Omental fat pad (tissue), 4 donors: ENCODE measurements around the gene MPV17L2. TPM values are rescaled to one million over a fixed set of nuclear protein-coding genes. Genes with fewer than 3 reads are reported as not detected.
A peak's percentile ranks its signal among the peaks of the same experiment; 100 is the strongest.
"Not testable (repeated sequence)": the region's sequence is repeated elsewhere in the genome, so short reads cannot be mapped to it uniquely, and the experiment has no call there.

Experiments used
- ATAC-seq: fragments of 150-250 bp; one replicate; pipeline ENCODE4 v1.9.1; 2016; ENCODE audit warnings: mild to moderate bottlenecking, moderate library complexity; ENCODE audit not compliant: low FRiP score
- DNase-seq: peaks from one replicate; pipeline ENCODE4 v3.0.0-alpha.2; 2019; ENCODE audit warnings: low spot score
- CTCF ChIP-seq, 3 donors: fragments of 450-650 bp; IDR thresholded peaks; one replicate each; pipeline ENCODE4 v1.5.1; 2016 to 2017; ENCODE audit warnings: antibody characterized with exemption in 3 of 3, mild to moderate bottlenecking in 3 of 3, moderate library complexity in 2 of 3
- total RNA-seq, 4 donors: library from RNA; depleted of rRNA; stranded (reverse); fragments of >200 nt; gene quantifications; one replicate each; pipeline ENCODE4 v1.1.0, GENCODE V29; 2016

Gene MPV17L2
- total RNA-seq, 4 donors from 2014 or later: 19.6 to 29.7 (median 22.5) TPM

GRCh38 chr19:18156841-18157464 lies 36.1 kb upstream of the MPV17L2 start:
- TF ChIP-seq CTCF (IDR thresholded peaks at IDR 0.05): no peak
- ATAC-seq: no peak
- DNase-seq: no peak

DNA sequence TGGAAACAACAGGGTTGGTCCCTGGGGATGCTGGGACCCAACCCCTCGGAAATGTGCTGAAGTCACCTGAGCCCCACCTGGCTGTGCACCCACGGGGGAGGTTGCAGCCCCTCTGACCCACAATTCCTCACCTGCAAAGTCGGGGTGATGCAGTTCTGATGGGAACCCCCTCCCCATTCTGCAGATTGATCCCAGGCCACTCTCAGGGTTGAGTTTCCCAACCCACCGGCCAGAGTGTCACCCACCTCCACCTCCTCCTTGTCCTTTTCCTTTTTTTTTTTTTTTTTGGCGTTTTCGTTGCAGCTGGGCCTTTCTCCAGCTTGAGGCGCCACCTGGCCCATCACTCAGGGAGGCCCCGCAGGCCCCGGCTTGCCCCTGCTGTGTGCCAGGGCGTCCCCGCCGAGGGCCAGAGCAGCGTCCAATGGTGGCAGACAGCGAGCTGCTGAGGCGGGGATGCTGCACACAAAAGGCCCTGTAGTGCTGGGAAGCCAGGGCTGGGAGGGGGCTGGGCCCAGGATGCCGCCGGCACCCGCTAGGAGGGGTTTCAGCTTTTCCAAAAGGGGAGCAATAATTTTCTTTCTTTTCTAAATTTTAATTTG lies 35.5 kb upstream of the MPV17L2 start:
- ATAC-seq (no peak), DNase-seq (no peak)
- TF ChIP-seq CTCF (IDR thresholded peaks at IDR 0.05): no peak

DNA sequence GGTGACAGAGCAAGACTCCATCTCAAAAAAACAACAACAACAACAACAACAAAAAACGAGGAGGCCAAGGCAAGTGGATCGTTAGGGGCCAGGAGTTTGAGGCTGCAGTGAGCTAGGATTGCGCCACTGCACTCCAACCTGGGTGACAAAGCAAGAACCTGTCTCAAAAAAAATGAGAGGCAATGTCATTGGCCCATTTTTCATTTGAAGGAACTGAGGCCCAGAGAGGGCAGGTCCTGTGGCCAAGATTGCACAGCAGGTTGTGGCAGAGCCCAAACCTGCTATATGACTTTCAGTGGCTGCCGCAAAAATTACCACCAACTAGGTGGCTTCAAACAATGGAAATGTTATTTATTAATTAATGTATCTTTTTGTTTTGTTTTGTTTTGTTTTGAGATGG lies 34.6 kb upstream of the MPV17L2 start:
- ATAC-seq (no peak), DNase-seq (no peak)
- TF ChIP-seq CTCF (IDR thresholded peaks at IDR 0.05): no peak

- ATAC-seq, DNase-seq: not testable (repeated sequence)
Measured at GRCh38 chr19:18159059-18159616, 33.9 kb upstream of the MPV17L2 start.

- no peak for ATAC-seq
- no peak for TF ChIP-seq CTCF (IDR thresholded peaks at IDR 0.05)
Measured at GRCh38 chr19:18159810-18160209, 33.2 kb upstream of the MPV17L2 start.

DNA sequence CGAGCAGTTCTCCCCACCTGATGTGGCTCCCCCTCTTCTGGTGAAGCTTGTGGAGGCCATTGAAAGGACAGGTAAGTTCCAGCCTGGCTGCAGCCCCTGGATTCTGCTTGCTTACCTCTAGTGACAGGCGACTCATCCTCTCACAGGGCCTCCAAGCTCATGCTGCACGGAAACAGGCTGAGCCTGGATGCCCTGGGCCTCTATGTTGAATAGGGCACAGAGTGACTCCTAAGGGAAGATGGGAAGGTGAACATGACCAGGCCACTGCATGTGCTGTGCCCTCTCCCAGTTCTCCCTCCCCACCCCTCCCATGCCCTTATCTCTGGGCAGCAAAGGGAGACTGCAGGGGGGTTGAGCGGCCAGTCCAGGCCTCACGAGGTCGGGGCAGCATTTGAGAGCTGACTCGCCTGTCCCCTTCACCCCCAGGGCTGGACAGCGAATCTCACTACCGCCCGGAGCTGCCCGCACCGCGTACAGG lies 32.5 kb upstream of the MPV17L2 start:
- DNase-seq: no peak
- no peak for TF ChIP-seq CTCF (IDR thresholded peaks at IDR 0.05)
- ATAC-seq: no peak

More at GRCh38 chr19:18159810-18160209, 33.2 kb upstream of the MPV17L2 start:
- no peak for DNase-seq

DNA sequence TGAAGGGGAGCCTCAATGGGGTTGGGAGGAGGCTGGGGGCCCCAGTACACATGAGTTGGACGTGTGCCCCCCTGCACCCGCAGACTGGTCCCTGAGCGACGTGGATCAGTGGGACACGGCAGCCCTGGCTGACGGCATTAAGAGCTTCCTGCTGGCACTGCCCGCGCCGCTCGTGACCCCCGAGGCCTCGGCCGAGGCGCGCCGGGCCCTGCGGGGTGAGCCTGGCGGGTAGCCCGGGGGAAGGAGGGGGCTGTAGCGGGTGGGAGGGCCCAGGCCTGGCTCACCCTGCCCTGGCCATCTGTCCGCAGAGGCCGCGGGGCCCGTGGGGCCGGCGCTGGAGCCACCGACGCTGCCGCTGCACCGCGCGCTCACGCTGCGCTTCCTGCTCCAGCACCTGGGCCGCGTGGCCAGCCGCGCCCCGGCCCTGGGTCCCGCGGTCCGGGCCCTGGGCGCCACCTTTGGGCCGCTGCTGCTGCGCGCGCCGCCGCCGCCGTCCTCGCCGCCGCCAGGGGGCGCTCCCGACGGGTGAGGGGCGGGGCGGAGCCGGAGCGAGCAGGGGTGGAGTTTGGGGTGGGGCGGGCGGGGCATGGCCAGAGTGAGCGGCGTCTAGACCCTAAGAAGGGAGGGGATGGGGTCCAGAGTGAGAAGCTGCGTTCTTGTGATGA lies 31.9 kb upstream of the MPV17L2 start:
- TF ChIP-seq CTCF (IDR thresholded peaks at IDR 0.05): peak in 2 of 3 donors; percentile 11 to 55
- DNase-seq: peak; percentile 63

More for the DNA sequence above, 31.9 kb upstream of the MPV17L2 start:
- ATAC-seq: peak; percentile 82
